ENCODE data around the gene MLLT3. TPM values are rescaled to one million over a fixed set of nuclear protein-coding genes. Genes with fewer than 3 reads are reported as not detected.

MLLT3 gene
- total RNA-seq, 1 donor from 2014 or later, result 15.8 TPM

DNA sequence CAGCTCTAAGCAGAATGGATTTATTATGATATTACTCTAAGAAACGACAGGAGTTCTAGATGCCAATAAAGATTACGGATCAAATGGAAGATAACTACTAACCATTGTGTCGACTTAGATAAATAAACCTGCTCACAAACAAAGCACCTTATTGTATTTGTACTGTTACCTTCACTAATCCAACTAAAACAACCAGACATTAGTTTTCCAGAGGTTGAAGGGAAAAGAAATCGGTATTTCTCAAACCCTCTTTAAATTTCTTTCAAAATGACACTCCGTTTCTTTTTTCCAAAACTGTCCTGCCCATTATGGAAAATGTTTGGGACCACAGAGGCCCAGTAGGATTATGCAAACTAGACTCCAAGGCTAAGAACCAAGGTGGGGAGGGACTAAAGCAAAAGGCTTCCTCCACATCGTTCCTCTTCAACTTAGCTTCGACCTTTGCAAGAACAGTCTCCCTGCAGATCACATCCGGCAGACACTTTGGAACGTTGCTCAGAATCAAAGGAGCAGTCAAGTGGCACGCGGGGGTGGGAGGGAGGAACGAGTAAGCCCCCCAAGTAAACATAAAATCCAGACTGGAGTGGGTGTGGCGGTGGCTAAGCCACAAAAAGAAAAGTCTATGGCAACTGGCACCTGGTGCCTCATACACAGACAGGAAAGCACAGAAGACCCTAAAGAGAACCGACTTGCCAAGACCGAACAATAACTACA lies 2.7 kb downstream of the MLLT3 start:
- FAIRE-seq (no peak), DNase-seq (ENCODE audit: low read depth) (no peak)
- Histone ChIP-seq H3K27me3 (ENCODE audit: control insufficient read depth, insufficient read depth, low read length) (no peaks in the 10 kb centered on the region), H3K4me3 (ENCODE audit: low read depth, low read length) (peak overlapping the region; percentile 86), H3K36me3 (ENCODE audit: control insufficient read depth, insufficient read depth, low read length) (no peaks in the 10 kb centered on the region)
- TF ChIP-seq, protein P1, sequence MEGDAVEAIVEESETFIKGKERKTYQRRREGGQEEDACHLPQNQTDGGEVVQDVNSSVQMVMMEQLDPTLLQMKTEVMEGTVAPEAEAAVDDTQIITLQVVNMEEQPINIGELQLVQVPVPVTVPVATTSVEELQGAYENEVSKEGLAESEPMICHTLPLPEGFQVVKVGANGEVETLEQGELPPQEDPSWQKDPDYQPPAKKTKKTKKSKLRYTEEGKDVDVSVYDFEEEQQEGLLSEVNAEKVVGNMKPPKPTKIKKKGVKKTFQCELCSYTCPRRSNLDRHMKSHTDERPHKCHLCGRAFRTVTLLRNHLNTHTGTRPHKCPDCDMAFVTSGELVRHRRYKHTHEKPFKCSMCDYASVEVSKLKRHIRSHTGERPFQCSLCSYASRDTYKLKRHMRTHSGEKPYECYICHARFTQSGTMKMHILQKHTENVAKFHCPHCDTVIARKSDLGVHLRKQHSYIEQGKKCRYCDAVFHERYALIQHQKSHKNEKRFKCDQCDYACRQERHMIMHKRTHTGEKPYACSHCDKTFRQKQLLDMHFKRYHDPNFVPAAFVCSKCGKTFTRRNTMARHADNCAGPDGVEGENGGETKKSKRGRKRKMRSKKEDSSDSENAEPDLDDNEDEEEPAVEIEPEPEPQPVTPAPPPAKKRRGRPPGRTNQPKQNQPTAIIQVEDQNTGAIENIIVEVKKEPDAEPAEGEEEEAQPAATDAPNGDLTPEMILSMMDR (IDR thresholded peaks at IDR 0.05; ENCODE audit: insufficient read depth, low read length, severe bottlenecking), result no peak

DNA sequence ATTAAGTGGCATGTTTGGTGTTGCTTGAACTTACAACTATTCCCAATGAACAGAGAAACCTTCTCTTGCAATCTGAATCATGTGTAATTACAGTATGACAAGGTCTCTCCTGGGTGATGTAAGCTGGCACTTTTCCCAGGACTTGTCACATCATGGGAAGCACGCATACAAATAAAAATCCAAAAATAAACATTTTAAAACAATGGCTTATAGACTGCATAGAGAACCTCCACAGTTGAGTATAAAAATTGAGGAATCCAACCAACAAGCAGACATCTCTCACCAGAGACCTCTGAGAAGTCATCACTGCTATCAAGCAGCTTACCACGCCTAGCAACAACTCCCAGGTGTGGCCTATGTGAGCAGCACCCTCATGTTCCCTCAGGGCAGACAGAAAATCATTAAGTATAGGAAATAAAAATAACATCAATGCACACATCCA lies 3.9 kb downstream of the MLLT3 start:
- DNase-seq (ENCODE audit: low read depth) (peak; percentile 92), FAIRE-seq (no peak)
- no peaks in the 10 kb centered on the region for H3K27me3 ChIP-seq (ENCODE audit: control insufficient read depth, insufficient read depth, low read length)
- TF ChIP-seq, protein P1 (IDR thresholded peaks at IDR 0.05; ENCODE audit: insufficient read depth, low read length, severe bottlenecking), result no peak
- H3K36me3 ChIP-seq (ENCODE audit: control insufficient read depth, insufficient read depth, low read length), result no peaks in the 10 kb centered on the region
- no peak overlapping the region for H3K4me3 ChIP-seq (ENCODE audit: low read depth, low read length)

DNA sequence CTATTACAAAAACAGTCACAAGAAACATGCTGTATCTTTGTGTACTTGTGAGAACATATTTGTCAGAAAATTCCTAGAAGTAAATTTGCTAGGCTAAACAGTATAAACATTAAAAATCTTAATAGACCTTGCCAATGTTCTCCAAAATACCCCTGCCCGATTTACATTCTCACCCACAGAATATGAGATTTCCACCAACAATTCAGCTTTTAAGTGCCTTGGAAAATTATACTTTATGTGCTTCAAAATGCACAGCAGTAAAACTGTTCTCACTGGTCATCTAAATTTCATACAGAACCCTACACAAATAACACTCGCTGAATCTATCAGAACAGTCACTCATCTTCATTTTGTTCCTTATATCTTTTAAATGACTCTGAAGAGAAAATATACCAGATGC lies 5.5 kb downstream of the MLLT3 start:
- no peak overlapping the region for H3K4me3 ChIP-seq (ENCODE audit: low read depth, low read length)
- DNase-seq (ENCODE audit: low read depth) (no peak), FAIRE-seq (no peak)
- H3K36me3 ChIP-seq (ENCODE audit: control insufficient read depth, insufficient read depth, low read length), result no peaks in the 10 kb centered on the region
- no peaks in the 10 kb centered on the region for H3K27me3 ChIP-seq (ENCODE audit: control insufficient read depth, insufficient read depth, low read length)
- TF ChIP-seq, protein P1 (IDR thresholded peaks at IDR 0.05; ENCODE audit: insufficient read depth, low read length, severe bottlenecking), result no peak

DNA sequence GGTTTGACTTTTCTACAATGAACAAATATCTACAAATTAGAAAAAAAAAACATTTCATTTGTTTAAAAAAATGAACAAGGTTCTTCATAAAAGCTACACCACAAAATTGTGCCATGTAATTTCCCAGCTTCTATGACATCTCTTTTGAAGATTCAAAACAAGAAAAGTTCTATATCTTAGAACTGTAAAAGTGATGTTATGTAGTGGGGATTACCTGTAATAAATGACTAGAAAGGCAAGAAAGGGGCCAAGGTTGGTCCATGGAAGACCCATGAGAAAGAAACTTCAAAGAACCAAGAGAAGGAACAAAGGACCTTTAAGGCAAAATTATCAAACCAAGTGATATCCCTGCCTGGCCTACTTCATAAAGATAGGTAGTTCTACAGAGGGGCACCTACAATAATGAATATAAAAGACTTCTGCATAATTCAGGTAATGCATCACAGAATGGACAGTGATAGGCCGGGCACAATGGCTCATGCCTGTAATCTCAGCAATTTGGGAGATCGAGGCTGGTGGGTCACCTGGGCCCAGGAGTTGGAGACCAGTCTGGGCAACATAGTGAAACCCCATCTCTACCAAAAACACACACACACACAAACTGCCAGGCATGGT lies 7.6 kb downstream of the MLLT3 start:
- Histone ChIP-seq H3K36me3 (ENCODE audit: control insufficient read depth, insufficient read depth, low read length) (no peaks in the 10 kb centered on the region), H3K4me3 (ENCODE audit: low read depth, low read length) (no peak overlapping the region), H3K27me3 (ENCODE audit: control insufficient read depth, insufficient read depth, low read length) (no peaks in the 10 kb centered on the region)
- DNase-seq (ENCODE audit: low read depth), result no peak
- TF ChIP-seq, protein P1 (IDR thresholded peaks at IDR 0.05; ENCODE audit: insufficient read depth, low read length, severe bottlenecking), result no peak
- FAIRE-seq, result no peak

DNA sequence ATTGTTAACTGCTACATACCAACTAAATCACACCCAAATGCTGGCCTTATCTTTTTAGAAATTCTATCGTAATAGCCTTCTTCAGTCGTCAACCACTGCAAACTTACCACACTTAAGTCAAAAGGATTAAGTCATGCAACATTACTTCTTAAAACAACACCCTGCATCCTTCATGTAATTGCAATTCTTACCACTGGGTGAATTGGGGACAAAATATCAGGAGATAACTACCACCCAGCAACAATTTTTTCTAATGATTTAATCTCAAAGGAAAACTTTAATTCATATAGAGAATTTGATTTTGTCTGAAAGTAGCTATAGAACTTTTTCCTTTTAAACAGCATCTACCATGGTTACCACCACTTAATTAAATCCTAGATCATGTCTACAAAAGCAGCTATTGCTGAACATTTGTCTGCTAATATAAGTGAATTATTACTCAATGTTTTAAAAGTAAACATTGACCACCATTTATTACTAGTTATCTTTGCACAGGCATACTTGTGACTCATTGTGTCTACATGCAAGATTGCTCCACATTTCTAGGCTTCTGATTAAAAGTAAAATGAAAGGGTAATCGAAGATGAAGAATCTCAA lies 10.5 kb downstream of the MLLT3 start:
- Histone ChIP-seq H3K27me3 (ENCODE audit: control insufficient read depth, insufficient read depth, low read length) (no peaks in the 10 kb centered on the region), H3K4me3 (ENCODE audit: low read depth, low read length) (no peak overlapping the region), H3K36me3 (ENCODE audit: control insufficient read depth, insufficient read depth, low read length) (no peaks in the 10 kb centered on the region)
- TF ChIP-seq, protein P1 (IDR thresholded peaks at IDR 0.05; ENCODE audit: insufficient read depth, low read length, severe bottlenecking), result peak; percentile 37
- peak; percentile 93 for DNase-seq (ENCODE audit: low read depth)
- no peak for FAIRE-seq

All from bronchial epithelial cell (primary cell).